Astrocyte (in vitro differentiated cells and primary cell): ENCODE measurements around the gene ENG.

Source experiments
- CTCF ChIP-seq: IDR thresholded peaks from 2 replicates; pipeline ENCODE4 v1.5.1; 2011; ENCODE audit warnings: low read depth, mild to moderate bottlenecking, inconsistent platforms, low read length, moderate library complexity; ENCODE audit not compliant: insufficient read depth
- EZH2 ChIP-seq: IDR thresholded peaks from 2 replicates; pipeline ENCODE4 v1.6.1; 2012; ENCODE audit warnings: mild to moderate bottlenecking, low read length, inconsistent platforms; ENCODE audit not compliant: insufficient read depth

DNA sequence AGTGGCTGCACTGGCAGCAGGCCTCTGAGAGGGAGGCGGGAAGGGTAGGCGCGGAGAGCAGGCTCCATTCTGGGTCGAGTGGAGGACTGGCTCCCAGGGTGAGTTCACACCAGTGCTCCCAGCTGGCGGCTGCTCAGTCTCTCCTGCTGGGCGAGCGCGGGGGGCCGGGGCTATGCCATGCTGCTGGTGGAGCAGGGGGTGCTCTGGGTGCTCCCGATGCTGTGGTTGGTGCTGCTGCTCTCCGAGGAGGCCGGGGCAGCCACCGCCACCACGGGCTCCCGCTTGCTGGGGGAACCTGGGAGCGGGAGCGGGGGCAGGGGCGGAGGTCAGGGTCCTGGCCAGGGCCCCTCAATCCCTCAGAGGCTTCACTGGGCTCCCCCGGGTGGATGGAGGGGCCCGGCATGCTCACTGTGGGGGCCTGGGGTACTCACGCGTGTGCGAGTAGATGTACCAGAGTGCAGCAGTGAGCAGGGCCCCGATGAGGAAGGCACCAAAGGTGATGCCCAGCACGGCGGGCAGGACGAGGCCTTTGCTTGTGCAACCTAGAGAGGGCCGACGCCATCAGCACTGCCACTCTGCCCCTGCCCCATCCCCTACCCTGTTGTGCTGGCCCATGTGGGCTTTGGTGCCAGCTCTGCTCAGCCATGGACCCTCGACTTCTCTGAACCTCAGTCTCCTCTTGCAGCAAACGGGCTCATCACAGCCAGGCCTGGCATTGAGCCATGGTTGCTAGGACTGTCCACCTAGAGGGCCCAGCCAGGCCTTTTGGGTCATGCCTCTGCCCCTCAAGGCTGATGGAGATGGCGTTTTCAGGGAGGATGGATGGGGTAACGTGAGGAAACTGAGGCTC, 38.7 kb downstream of the ENG start:
- TF ChIP-seq CTCF (no peak), EZH2 (no peak)
